ENCODE measurements around the gene ACHE.

Gene ACHE

GRCh38 chr7:100888988-100889750 is 6.5 kb downstream of the ACHE start, which contains the start of gene UFSP1:
UFSP1 (minus strand) TSS chr7:100889715; CDS start chr7:100889271, 444 bp downstream.
- Histone ChIP-seq H3K4me3 (ENCODE audit: low read depth, low read length) (peak within 1 kb of the TSS; percentile 94), H3K36me3 (ENCODE audit: control insufficient read depth, insufficient read depth, low read length) (peaks cover 51% of the 10 kb centered on the region), H3K4me1 (ENCODE audit: control insufficient read depth, insufficient read depth, low read length) (peaks cover 34% of the 10 kb centered on the region), H3K9me3 (ENCODE audit: control insufficient read depth, insufficient read depth, low read depth, low read length) (no peaks in the 10 kb centered on the region), H3K27ac (ENCODE audit: low read depth, low read length) (peak within 1 kb of the TSS; percentile 95), H3K27me3 (ENCODE audit: control insufficient read depth, insufficient read depth, low read length) (0 out of 2 replicates have a peak, but pooled peaks cover 1% of the 10 kb centered on the region), H3K9ac (ENCODE audit: low read length) (peak within 1 kb of the TSS; percentile 94)

- Histone ChIP-seq H3K4me3 (ENCODE audit: low read depth, low read length) (peak overlapping the region; percentile 94), H3K27ac (ENCODE audit: low read depth, low read length) (peak overlapping the region; percentile 95; the same call in 1 of the 2 replicates), H3K9ac (ENCODE audit: low read length) (peak overlapping the region; percentile 94), H3K27me3 (ENCODE audit: control insufficient read depth, insufficient read depth, low read length) (no peaks in the 10 kb centered on the region), H3K36me3 (ENCODE audit: control insufficient read depth, insufficient read depth, low read length) (peaks cover 59% of the 10 kb centered on the region), H3K4me1 (ENCODE audit: control insufficient read depth, insufficient read depth, low read length) (peaks cover 32% of the 10 kb centered on the region), H3K9me3 (ENCODE audit: control insufficient read depth, insufficient read depth, low read depth, low read length) (no peaks in the 10 kb centered on the region)
These were observed 7.2 kb downstream of the ACHE start for GRCh38 chr7:100888291-100888987.

- Histone ChIP-seq H3K27ac (ENCODE audit: low read depth, low read length) (no peak overlapping the region), H3K36me3 (ENCODE audit: control insufficient read depth, insufficient read depth, low read length) (peaks cover 61% of the 10 kb centered on the region), H3K9ac (ENCODE audit: low read length) (peak overlapping the region; percentile 94), H3K4me1 (ENCODE audit: control insufficient read depth, insufficient read depth, low read length) (peaks cover 32% of the 10 kb centered on the region), H3K9me3 (ENCODE audit: control insufficient read depth, insufficient read depth, low read depth, low read length) (no peaks in the 10 kb centered on the region), H3K4me3 (ENCODE audit: low read depth, low read length) (peak overlapping the region; percentile 94), H3K27me3 (ENCODE audit: control insufficient read depth, insufficient read depth, low read length) (no peaks in the 10 kb centered on the region)
These were observed 8.0 kb downstream of the ACHE start for GRCh38 chr7:100887516-100888290.

GRCh38 chr7:100886936-100887515 is 8.7 kb downstream of the ACHE start:
- Histone ChIP-seq H3K27me3 (ENCODE audit: control insufficient read depth, insufficient read depth, low read length) (no peaks in the 10 kb centered on the region), H3K9ac (ENCODE audit: low read length) (peak overlapping the region; percentile 17), H3K4me1 (ENCODE audit: control insufficient read depth, insufficient read depth, low read length) (peaks cover 28% of the 10 kb centered on the region), H3K36me3 (ENCODE audit: control insufficient read depth, insufficient read depth, low read length) (peaks cover 67% of the 10 kb centered on the region), H3K9me3 (ENCODE audit: control insufficient read depth, insufficient read depth, low read depth, low read length) (no peaks in the 10 kb centered on the region), H3K27ac (ENCODE audit: low read depth, low read length) (no peak overlapping the region), H3K4me3 (ENCODE audit: low read depth, low read length) (0 out of 2 replicates have a peak overlapping the region, but pooled peaks have one; percentile 4)

- H3K9ac ChIP-seq (ENCODE audit: low read length), result no peak overlapping the region
- no peak overlapping the region for H3K27ac ChIP-seq (ENCODE audit: low read depth, low read length)
- H3K4me1 ChIP-seq (ENCODE audit: control insufficient read depth, insufficient read depth, low read length), result peaks cover 21% of the 10 kb centered on the region
- no peaks in the 10 kb centered on the region for H3K27me3 ChIP-seq (ENCODE audit: control insufficient read depth, insufficient read depth, low read length)
- H3K4me3 ChIP-seq (ENCODE audit: low read depth, low read length), result no peak overlapping the region
- no peaks in the 10 kb centered on the region for H3K9me3 ChIP-seq (ENCODE audit: control insufficient read depth, insufficient read depth, low read depth, low read length)
- peaks cover 74% of the 10 kb centered on the region for H3K36me3 ChIP-seq (ENCODE audit: control insufficient read depth, insufficient read depth, low read length)
These were observed 9.3 kb downstream of the ACHE start for GRCh38 chr7:100886142-100886935.

- no peak overlapping the region for H3K4me3 ChIP-seq (ENCODE audit: low read depth, low read length)
- H3K9ac ChIP-seq (ENCODE audit: low read length), result no peak overlapping the region
- H3K36me3 ChIP-seq (ENCODE audit: control insufficient read depth, insufficient read depth, low read length), result peaks cover 80% of the 10 kb centered on the region
- H3K9me3 ChIP-seq (ENCODE audit: control insufficient read depth, insufficient read depth, low read depth, low read length), result no peaks in the 10 kb centered on the region
- no peaks in the 10 kb centered on the region for H3K27me3 ChIP-seq (ENCODE audit: control insufficient read depth, insufficient read depth, low read length)
- H3K4me1 ChIP-seq (ENCODE audit: control insufficient read depth, insufficient read depth, low read length), result peaks cover 19% of the 10 kb centered on the region
- no peak overlapping the region for H3K27ac ChIP-seq (ENCODE audit: low read depth, low read length)
These were observed 10.1 kb downstream of the ACHE start for GRCh38 chr7:100885440-100886141.

GRCh38 chr7:100884736-100885439 is 10.8 kb downstream of the ACHE start:
- Histone ChIP-seq H3K4me3 (ENCODE audit: low read depth, low read length) (no peak overlapping the region), H3K9ac (ENCODE audit: low read length) (no peak overlapping the region), H3K27me3 (ENCODE audit: control insufficient read depth, insufficient read depth, low read length) (no peaks in the 10 kb centered on the region), H3K4me1 (ENCODE audit: control insufficient read depth, insufficient read depth, low read length) (peaks cover 19% of the 10 kb centered on the region), H3K9me3 (ENCODE audit: control insufficient read depth, insufficient read depth, low read depth, low read length) (no peaks in the 10 kb centered on the region), H3K27ac (ENCODE audit: low read depth, low read length) (no peak overlapping the region), H3K36me3 (ENCODE audit: control insufficient read depth, insufficient read depth, low read length) (peaks cover 83% of the 10 kb centered on the region)

- H3K4me3 ChIP-seq (ENCODE audit: low read depth, low read length), result no peak overlapping the region
- H3K9ac ChIP-seq (ENCODE audit: low read length), result no peak overlapping the region
- peaks cover 11% of the 10 kb centered on the region for H3K4me1 ChIP-seq (ENCODE audit: control insufficient read depth, insufficient read depth, low read length)
- H3K9me3 ChIP-seq (ENCODE audit: control insufficient read depth, insufficient read depth, low read depth, low read length), result no peaks in the 10 kb centered on the region
- H3K27me3 ChIP-seq (ENCODE audit: control insufficient read depth, insufficient read depth, low read length), result no peaks in the 10 kb centered on the region
- H3K36me3 ChIP-seq (ENCODE audit: control insufficient read depth, insufficient read depth, low read length), result peaks cover 94% of the 10 kb centered on the region
- H3K27ac ChIP-seq (ENCODE audit: low read depth, low read length), result no peak overlapping the region
These were observed 12.7 kb downstream of the ACHE start for GRCh38 chr7:100882785-100883526.

- Histone ChIP-seq H3K9ac (ENCODE audit: low read length) (no peak overlapping the region), H3K36me3 (ENCODE audit: control insufficient read depth, insufficient read depth, low read length) (peaks cover 92% of the 10 kb centered on the region)
These were observed 13.5 kb downstream of the ACHE start for GRCh38 chr7:100882201-100882600.

More at GRCh38 chr7:100882201-100882600, 13.5 kb downstream of the ACHE start:
- Histone ChIP-seq H3K9me3 (ENCODE audit: control insufficient read depth, insufficient read depth, low read depth, low read length) (no peaks in the 10 kb centered on the region), H3K4me3 (ENCODE audit: low read depth, low read length) (no peak overlapping the region), H3K4me1 (ENCODE audit: control insufficient read depth, insufficient read depth, low read length) (peaks cover 4% of the 10 kb centered on the region), H3K27me3 (ENCODE audit: control insufficient read depth, insufficient read depth, low read length) (no peaks in the 10 kb centered on the region), H3K27ac (ENCODE audit: low read depth, low read length) (no peak overlapping the region)
